CD4-positive, alpha-beta memory T cell (primary cell): ENCODE data around the gene USP47. TPM values are rescaled to one million over a fixed set of nuclear protein-coding genes. Genes with fewer than 3 reads are reported as not detected.

Source experiments
- CTCF ChIA-PET: fragments of 350-600 bp; sonication (Branson Sonifier 250); formaldehyde crosslinking; loops from one replicate; lab custom pipeline; 2021; ENCODE audit warnings: inconsistent platforms; ENCODE audit not compliant: partially characterized antibody; lab: Charles Lee
- POLR2A ChIA-PET: fragments of 350-600 bp; sonication (Branson Sonifier 250); formaldehyde crosslinking; loops from one replicate; lab custom pipeline; 2021; ENCODE audit not compliant: partially characterized antibody; lab: Charles Lee
- DNase-seq, 5 donors: peaks; one replicate each; pipeline versions ENCODE4 v3.0.0 to v3.0.0-alpha.2; 2020 to 2022; ENCODE audit warnings: mixed read lengths in 1 of 5
- H3K27ac ChIP-seq: one replicate; pipeline ENCODE4 v1.7.0; 2013; ENCODE audit warnings: low read depth, low read length
- H3K27me3 ChIP-seq: 2 replicates; pipeline ENCODE4 v1.7.0; 2013; ENCODE audit warnings: mild to moderate bottlenecking, low read length, moderate library complexity; ENCODE audit not compliant: insufficient read depth
- H3K36me3 ChIP-seq: 2 replicates; pipeline ENCODE4 v1.7.0; 2013; ENCODE audit warnings: mild to moderate bottlenecking, low read length, moderate library complexity; ENCODE audit not compliant: insufficient read depth
- H3K4me1 ChIP-seq: 2 replicates; pipeline ENCODE4 v1.7.0; 2013; ENCODE audit warnings: mild to moderate bottlenecking, low read length, moderate library complexity; ENCODE audit not compliant: insufficient read depth
- H3K4me3 ChIP-seq, 2 donors: one replicate each; pipeline ENCODE4 v1.7.0; 2013; ENCODE audit warnings: low read length in 2 of 2, mild to moderate bottlenecking in 1 of 2
- H3K9me3 ChIP-seq, 2 donors: one replicate each; pipeline ENCODE4 v1.7.0; 2013; ENCODE audit warnings: low read length in 2 of 2, control low read depth in 1 of 2; ENCODE audit not compliant: control insufficient read depth in 1 of 2
- H3K27ac Mint-ChIP-seq, 7 donors: one replicate each; pipeline ENCODE4 v1.8.0; 2020 to 2021; ENCODE audit warnings: mixed read lengths in 7 of 7, mild to moderate bottlenecking in 6 of 7, inconsistent platforms in 3 of 7, moderate library complexity in 3 of 7
- H3K27me3 Mint-ChIP-seq, 2 donors: one replicate each; pipeline ENCODE4 v1.8.0; 2020 to 2021; ENCODE audit warnings: mixed read lengths in 2 of 2
- H3K36me3 Mint-ChIP-seq, 2 donors: one replicate each; pipeline ENCODE4 v1.8.0; 2020 to 2021; ENCODE audit warnings: mixed read lengths in 2 of 2, inconsistent platforms in 1 of 2, mild to moderate bottlenecking in 1 of 2
- H3K4me1 Mint-ChIP-seq, 4 donors: one replicate each; pipeline ENCODE4 v1.8.0; 2020 to 2021; ENCODE audit warnings: mixed read lengths in 4 of 4, mild to moderate bottlenecking in 1 of 4
- H3K4me3 Mint-ChIP-seq, 8 donors: one replicate each; pipeline ENCODE4 v1.8.0; 2020 to 2021; ENCODE audit warnings: mixed read lengths in 8 of 8, mild to moderate bottlenecking in 7 of 8, moderate library complexity in 6 of 8, inconsistent platforms in 3 of 8
- H3K9me3 Mint-ChIP-seq, 8 donors: one replicate each; pipeline ENCODE4 v1.8.0; 2020 to 2021; ENCODE audit warnings: mixed read lengths in 8 of 8, mild to moderate bottlenecking in 5 of 8, inconsistent platforms in 3 of 8, moderate library complexity in 1 of 8
- intact Hi-C: fragments of 100-400 bp; cut with micrococcal nuclease; formaldehyde crosslinking; loops from one replicate; pipeline ENCODE4 v1.15.1; 2023
- polyA plus RNA-seq, 2 donors: library from polyadenylated mRNA; unstranded; fragments of 300-500 nt; fragmentation: Illumina TruSeq; gene quantifications; one replicate each; pipeline ENCODE4 v1.2.3, GENCODE V29; 2021
- total RNA-seq, 2 experiments: library from RNA; stranded (reverse); gene quantifications; one replicate each; pipeline ENCODE4 v1.2.3, GENCODE V29; 2021

The USP47 gene
- total and polyA plus RNA-seq, 4 experiments from 2014 or later, result 43.7 to 65.9 (median 56.9) TPM

GRCh38 chr11:11923828-11924227, 82.1 kb downstream of the USP47 start:
- Histone ChIP-seq H3K36me3 (peaks cover 9% of the 10 kb centered on the region), H3K27me3 (no peaks in the 10 kb centered on the region), H3K27ac (no peak overlapping the region), H3K4me1 (no peaks in the 10 kb centered on the region), H3K4me3 (no peak overlapping the region), H3K9me3 (no peaks in the 10 kb centered on the region)
- H3K27ac Mint-ChIP-seq, result peak overlapping the region in 2 of 7 donors; percentile 69 to 72
- H3K27me3 Mint-ChIP-seq, result no peaks in the 10 kb centered on the region
- CTCF ChIA-PET, result no interaction called here
- peaks cover 10 to 37% (median 18%) of the 10 kb centered on the region in 4 donors for H3K4me1 Mint-ChIP-seq
- intact Hi-C loops, result no loop called here
- POLR2A ChIA-PET, result interaction anchor here (0.8 kb wide), 1 partner anchor 36 kb away, joined by 4 read pairs; no protein-coding TSS in a partner anchor
- DNase-seq, result no peak
- no peaks in the 10 kb centered on the region for H3K9me3 Mint-ChIP-seq
- no peak overlapping the region for H3K4me3 Mint-ChIP-seq
- H3K36me3 Mint-ChIP-seq, result peaks cover 44 to 68% of the 10 kb centered on the region in 2 donors

GRCh38 chr11:11929920-11930319, 88.1 kb downstream of the USP47 start:
- ChIA-PET CTCF (interaction anchor here (1.3 kb wide), 1 partner anchor 18 kb away, joined by 3 read pairs; no protein-coding TSS in a partner anchor), POLR2A (no interaction called here)
- Histone ChIP-seq H3K27ac (no peak overlapping the region), H3K4me3 (no peak overlapping the region), H3K36me3 (peaks cover 29% of the 10 kb centered on the region), H3K9me3 (no peaks in the 10 kb centered on the region), H3K4me1 (no peaks in the 10 kb centered on the region), H3K27me3 (no peaks in the 10 kb centered on the region)
- no peaks in the 10 kb centered on the region for H3K27me3 Mint-ChIP-seq
- no peak for DNase-seq
- peaks cover 52 to 78% of the 10 kb centered on the region in 2 donors for H3K36me3 Mint-ChIP-seq
- peaks cover 6 to 21% (median 13%) of the 10 kb centered on the region in 4 donors for H3K4me1 Mint-ChIP-seq
- intact Hi-C loops, result loop anchor here (5.0 kb wide), 1 partner anchor 352 kb away; no protein-coding TSS in a partner anchor
- H3K4me3 Mint-ChIP-seq, result no peak overlapping the region
- no peaks in the 10 kb centered on the region for H3K9me3 Mint-ChIP-seq
- H3K27ac Mint-ChIP-seq, result peak overlapping the region in 2 of 7 donors; percentile 37 to 43

GRCh38 chr11:11931461-11932055, 89.8 kb downstream of the USP47 start:
- Mint-ChIP-seq H3K27me3 (no peaks in the 10 kb centered on the region), H3K4me1 (peaks cover 4 to 9% (median 7%) of the 10 kb centered on the region in 4 donors), H3K36me3 (peaks cover 47 to 74% of the 10 kb centered on the region in 2 donors), H3K4me3 (no peak overlapping the region), H3K27ac (no peak overlapping the region), H3K9me3 (no peaks in the 10 kb centered on the region)
- Histone ChIP-seq H3K27ac (no peak overlapping the region), H3K36me3 (peaks cover 38% of the 10 kb centered on the region), H3K4me3 (no peak overlapping the region), H3K9me3 (no peaks in the 10 kb centered on the region), H3K4me1 (no peaks in the 10 kb centered on the region), H3K27me3 (no peaks in the 10 kb centered on the region)
- intact Hi-C loops, result loop anchor here (1.0 to 5.0 kb wide), 2 partner anchors 113 to 351 kb away; no protein-coding TSS in a partner anchor
- CTCF ChIA-PET, result interaction anchor here (1.1 to 2.6 kb wide), 11 partner anchors 11 to 350 kb away, joined by 3 to 22 read pairs (median 5); no protein-coding TSS in a partner anchor
- peak; percentile 26 to 42 (median 38) for DNase-seq
- POLR2A ChIA-PET, result no interaction called here

- no peak overlapping the region for H3K4me3 ChIP-seq
- intact Hi-C loops, result no loop called here
- Mint-ChIP-seq H3K36me3 (peaks cover 53 to 78% of the 10 kb centered on the region in 2 donors), H3K9me3 (no peaks in the 10 kb centered on the region), H3K4me1 (no peaks in the 10 kb centered on the region), H3K27ac (peak overlapping the region in 1 of 7 donors; percentile 37), H3K4me3 (no peak overlapping the region), H3K27me3 (no peaks in the 10 kb centered on the region)
- no peaks in the 10 kb centered on the region for H3K4me1 ChIP-seq
- CTCF ChIA-PET, result interaction anchor here (0.9 kb wide), 1 partner anchor 110 kb away, joined by 4 read pairs; no protein-coding TSS in a partner anchor
- no peak overlapping the region for H3K27ac ChIP-seq
- POLR2A ChIA-PET, result no interaction called here
- H3K9me3 ChIP-seq, result no peaks in the 10 kb centered on the region
- H3K27me3 ChIP-seq, result no peaks in the 10 kb centered on the region
- DNase-seq, result no peak
- H3K36me3 ChIP-seq, result peaks cover 51% of the 10 kb centered on the region
Observed at GRCh38 chr11:11935536-11935935, 93.8 kb downstream of the USP47 start.

- Mint-ChIP-seq H3K4me3 (no peak overlapping the region), H3K27me3 (no peaks in the 10 kb centered on the region)
- no peak for DNase-seq
Observed at GRCh38 chr11:11937433-11937832, 95.7 kb downstream of the USP47 start.

GRCh38 chr11:11937957-11938356, 96.2 kb downstream of the USP47 start:
- H3K9me3 ChIP-seq, result no peaks in the 10 kb centered on the region
- no peak overlapping the region for H3K4me3 ChIP-seq
- H3K27ac Mint-ChIP-seq, result no peak overlapping the region
- peaks cover 0 to 5% (median 1%) of the 10 kb centered on the region in 4 donors for H3K4me1 Mint-ChIP-seq
- H3K4me3 Mint-ChIP-seq, result no peak overlapping the region
- H3K27me3 Mint-ChIP-seq, result no peaks in the 10 kb centered on the region
- H3K9me3 Mint-ChIP-seq, result no peaks in the 10 kb centered on the region
- H3K36me3 Mint-ChIP-seq, result peaks cover 50 to 78% of the 10 kb centered on the region in 2 donors
- intact Hi-C loops, result no loop called here
- no peaks in the 10 kb centered on the region for H3K4me1 ChIP-seq
- no peak for DNase-seq
- no peak overlapping the region for H3K27ac ChIP-seq
- peaks cover 52% of the 10 kb centered on the region for H3K36me3 ChIP-seq
- no peaks in the 10 kb centered on the region for H3K27me3 ChIP-seq
- POLR2A ChIA-PET, result interaction anchor here (0.8 kb wide), 1 partner anchor 23 kb away, joined by 3 read pairs; no protein-coding TSS in a partner anchor
- CTCF ChIA-PET, result interaction anchor here (0.7 to 1.2 kb wide), 3 partner anchors 90 to 139 kb away, joined by 3 read pairs; no protein-coding TSS in a partner anchor

More at GRCh38 chr11:11937433-11937832, 95.7 kb downstream of the USP47 start:
- ChIA-PET POLR2A (no interaction called here), CTCF (interaction anchor here (1.2 kb wide), 1 partner anchor 139 kb away, joined by 3 read pairs; no protein-coding TSS in a partner anchor)
- H3K27ac Mint-ChIP-seq, result peak overlapping the region in 2 of 7 donors; percentile 72 to 83
- no peaks in the 10 kb centered on the region for H3K27me3 ChIP-seq
- no peak overlapping the region for H3K27ac ChIP-seq
- H3K36me3 Mint-ChIP-seq, result peaks cover 50 to 78% of the 10 kb centered on the region in 2 donors
- no peaks in the 10 kb centered on the region for H3K4me1 ChIP-seq
- intact Hi-C loops, result no loop called here
- H3K4me3 ChIP-seq, result no peak overlapping the region
- H3K9me3 ChIP-seq, result no peaks in the 10 kb centered on the region
- H3K9me3 Mint-ChIP-seq, result no peaks in the 10 kb centered on the region
- no peaks in the 10 kb centered on the region for H3K4me1 Mint-ChIP-seq
- H3K36me3 ChIP-seq, result peaks cover 52% of the 10 kb centered on the region

GRCh38 chr11:11940551-11940950, 98.8 kb downstream of the USP47 start:
- H3K27me3 ChIP-seq, result no peaks in the 10 kb centered on the region
- peaks cover 41% of the 10 kb centered on the region for H3K36me3 ChIP-seq
- no peak overlapping the region for H3K4me3 Mint-ChIP-seq
- H3K36me3 Mint-ChIP-seq, result peaks cover 39 to 73% of the 10 kb centered on the region in 2 donors
- H3K4me1 ChIP-seq, result no peaks in the 10 kb centered on the region
- peaks cover 0 to 5% (median 1%) of the 10 kb centered on the region in 4 donors for H3K4me1 Mint-ChIP-seq
- no peaks in the 10 kb centered on the region for H3K27me3 Mint-ChIP-seq
- H3K27ac Mint-ChIP-seq, result peak overlapping the region in 1 of 7 donors; percentile 2
- no peak overlapping the region for H3K4me3 ChIP-seq
- ChIA-PET CTCF (no interaction called here), POLR2A (no interaction called here)
- no peaks in the 10 kb centered on the region for H3K9me3 Mint-ChIP-seq
- no peak for DNase-seq
- H3K27ac ChIP-seq, result no peak overlapping the region
- H3K9me3 ChIP-seq, result no peaks in the 10 kb centered on the region
- intact Hi-C loops, result no loop called here
